ENCODE data around the gene CD74. TPM values are rescaled to one million over a fixed set of nuclear protein-coding genes. Genes with fewer than 3 reads are reported as not detected.

Gene CD74
- total RNA-seq, 1 donor from 2014 or later, result 24.9 TPM

DNA sequence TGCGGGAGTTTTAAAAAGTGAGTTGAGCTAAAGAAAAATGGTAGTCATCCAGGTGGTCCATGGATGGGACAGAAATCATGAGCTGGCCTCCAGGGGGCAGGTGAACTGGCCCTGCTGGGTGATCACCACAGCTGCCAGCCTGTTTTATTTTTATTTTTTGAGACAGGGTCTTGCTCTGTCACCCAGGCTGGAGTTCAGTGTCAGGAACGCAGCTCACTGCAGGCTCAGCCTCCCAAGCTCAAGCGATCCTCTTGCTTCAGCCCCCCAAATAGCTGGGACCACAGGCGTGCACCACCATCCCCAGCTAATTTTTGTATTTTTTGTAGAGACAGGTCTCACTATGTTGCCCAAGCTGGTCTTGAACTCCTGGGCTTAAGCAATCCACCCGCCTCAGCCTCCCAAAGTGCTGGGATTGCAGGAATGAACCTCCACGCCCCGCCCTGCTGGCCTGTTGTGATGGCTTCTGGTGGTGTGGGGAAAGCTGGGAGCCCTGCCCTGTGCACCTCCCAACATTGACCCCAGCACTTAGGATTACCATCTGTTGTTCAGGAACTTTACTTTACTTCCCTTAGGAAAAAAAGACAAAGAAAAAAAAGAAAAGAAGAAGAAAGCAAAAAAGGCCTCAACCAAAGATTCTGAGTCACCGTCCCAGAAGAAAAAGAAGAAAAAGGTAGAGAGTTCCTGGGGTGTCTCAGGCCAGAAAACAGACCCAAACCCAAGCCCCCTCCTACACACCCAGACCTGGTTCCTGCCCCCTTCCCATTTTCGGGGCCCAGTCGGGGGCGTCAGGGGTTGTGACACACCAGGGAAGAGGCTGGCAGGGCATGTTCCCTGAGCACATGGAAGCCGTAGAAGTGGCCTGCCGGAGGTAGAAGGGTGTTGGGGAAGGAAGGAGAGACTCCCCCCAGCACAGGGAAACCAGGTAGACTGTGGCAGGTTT, 14.7 kb downstream of the CD74 start:
- DNase-seq (ENCODE audit: extremely low spot score, unreplicated experiment), result no peak
- TF ChIP-seq CTCF (conservative IDR thresholded peaks at IDR 0.05), result no peak
- H3K27me3 Mint-ChIP-seq, result no peaks in the 10 kb centered on the region
- no peaks in the 10 kb centered on the region for H3K9me3 Mint-ChIP-seq
- H3K4me1 Mint-ChIP-seq (ENCODE audit: unreplicated experiment), result peaks cover 3% of the 10 kb centered on the region
- H3K4me3 Mint-ChIP-seq, result no peak overlapping the region
- H3K27ac Mint-ChIP-seq, result peak overlapping the region; percentile 41
- H3K36me3 Mint-ChIP-seq, result peaks cover 36% of the 10 kb centered on the region

GRCh38 chr5:150397146-150397781, 15.4 kb downstream of the CD74 start:
- H3K27me3 Mint-ChIP-seq, result no peaks in the 10 kb centered on the region
- H3K27ac Mint-ChIP-seq, result peak overlapping the region; percentile 41
- H3K4me1 Mint-ChIP-seq (ENCODE audit: unreplicated experiment), result peaks cover 3% of the 10 kb centered on the region
- no peaks in the 10 kb centered on the region for H3K9me3 Mint-ChIP-seq
- no peak for TF ChIP-seq CTCF (conservative IDR thresholded peaks at IDR 0.05)
- no peak for DNase-seq (ENCODE audit: extremely low spot score, unreplicated experiment)
- no peak overlapping the region for H3K4me3 Mint-ChIP-seq
- H3K36me3 Mint-ChIP-seq, result peaks cover 32% of the 10 kb centered on the region

DNA sequence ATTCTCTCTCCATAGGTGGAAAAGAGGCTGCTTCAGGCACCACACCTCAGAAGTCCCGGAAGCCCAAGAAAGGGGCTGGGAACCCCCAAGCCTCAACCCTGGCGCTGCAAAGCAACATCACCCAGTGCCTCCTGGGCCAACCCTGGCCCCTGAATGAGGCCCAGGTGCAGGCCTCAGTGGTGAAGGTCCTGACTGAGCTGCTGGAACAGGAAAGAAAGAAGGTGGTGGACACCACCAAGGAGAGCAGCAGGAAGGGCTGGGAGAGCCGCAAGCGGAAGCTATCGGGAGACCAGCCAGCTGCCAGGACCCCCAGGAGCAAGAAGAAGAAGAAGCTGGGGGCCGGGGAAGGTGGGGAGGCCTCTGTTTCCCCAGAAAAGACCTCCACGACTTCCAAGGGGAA, 16.4 kb downstream of the CD74 start:
- TF ChIP-seq CTCF (conservative IDR thresholded peaks at IDR 0.05), result no peak
- H3K4me3 Mint-ChIP-seq, result no peak overlapping the region
- peaks cover 3% of the 10 kb centered on the region for H3K4me1 Mint-ChIP-seq (ENCODE audit: unreplicated experiment)
- no peak for DNase-seq (ENCODE audit: extremely low spot score, unreplicated experiment)
- no peaks in the 10 kb centered on the region for H3K27me3 Mint-ChIP-seq
- no peak overlapping the region for H3K27ac Mint-ChIP-seq
- H3K36me3 Mint-ChIP-seq, result peaks cover 28% of the 10 kb centered on the region
- H3K9me3 Mint-ChIP-seq, result no peaks in the 10 kb centered on the region

DNA sequence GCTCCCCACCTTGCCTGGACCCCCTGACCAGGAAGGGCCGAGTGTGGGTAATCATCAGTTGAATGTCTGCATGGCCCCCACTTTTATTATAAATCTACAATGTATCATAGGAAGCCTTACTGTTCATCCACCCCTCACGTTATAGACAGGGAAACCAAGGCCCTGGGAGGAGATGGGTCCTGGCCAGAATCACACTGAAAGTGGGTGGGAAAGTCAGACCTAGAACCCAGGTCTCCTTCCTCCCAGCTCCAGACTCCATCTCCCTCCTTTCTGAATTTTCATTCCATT, 17.1 kb downstream of the CD74 start:
- Mint-ChIP-seq H3K27ac (no peak overlapping the region), H3K27me3 (no peaks in the 10 kb centered on the region), H3K36me3 (peaks cover 30% of the 10 kb centered on the region), H3K4me3 (no peak overlapping the region), H3K9me3 (no peaks in the 10 kb centered on the region), H3K4me1 (ENCODE audit: unreplicated experiment) (peaks cover 3% of the 10 kb centered on the region)
- no peak for DNase-seq (ENCODE audit: extremely low spot score, unreplicated experiment)
- TF ChIP-seq CTCF (conservative IDR thresholded peaks at IDR 0.05), result no peak

DNA sequence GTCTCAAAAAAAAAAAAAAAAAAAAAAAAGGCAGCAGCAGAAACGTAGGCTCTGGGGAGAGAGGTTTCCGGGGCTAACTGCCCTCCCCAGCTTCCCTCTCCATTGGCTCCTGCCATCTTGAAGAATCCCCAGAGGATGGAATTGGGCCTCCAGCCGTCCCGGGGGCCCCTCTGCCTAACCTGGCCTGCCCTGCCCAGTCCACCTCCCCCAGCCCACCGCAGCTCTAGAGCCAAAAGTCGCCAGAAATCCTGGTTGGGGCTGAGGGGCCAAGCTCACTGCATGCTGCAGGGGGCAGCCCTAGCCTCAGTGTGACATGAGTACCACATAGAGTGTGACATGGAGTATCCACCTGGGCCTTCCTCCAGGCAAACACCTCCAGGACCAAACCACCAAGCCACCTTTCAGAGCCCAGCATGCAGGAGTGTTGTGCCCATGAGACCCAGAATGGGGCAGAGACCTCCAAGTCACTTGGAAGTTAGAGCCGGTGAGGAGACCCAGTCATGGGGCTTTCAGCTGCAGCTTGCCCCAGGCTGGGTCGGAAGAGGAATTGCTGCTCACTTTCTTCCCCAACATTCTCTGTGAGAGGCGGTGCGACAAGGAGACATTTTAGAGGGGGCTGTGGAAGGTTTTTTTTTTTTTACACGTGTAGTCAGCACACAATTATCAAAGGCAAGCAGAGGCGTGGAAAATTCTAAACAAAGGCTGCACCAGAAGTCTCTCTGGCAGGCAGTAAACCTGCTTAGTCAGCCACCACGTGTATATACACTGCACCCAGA, 17.6 kb downstream of the CD74 start:
- Mint-ChIP-seq H3K9me3 (no peaks in the 10 kb centered on the region), H3K4me3 (no peak overlapping the region), H3K4me1 (ENCODE audit: unreplicated experiment) (no peaks in the 10 kb centered on the region), H3K27me3 (no peaks in the 10 kb centered on the region), H3K27ac (no peak overlapping the region), H3K36me3 (peaks cover 27% of the 10 kb centered on the region)
- TF ChIP-seq CTCF (conservative IDR thresholded peaks at IDR 0.05), result no peak
- DNase-seq (ENCODE audit: extremely low spot score, unreplicated experiment), result no peak
